ENCODE results near the gene BDKRB2. TPM values are rescaled to one million over a fixed set of nuclear protein-coding genes. Genes with fewer than 3 reads are reported as not detected.

The BDKRB2 gene
- total and polyA plus RNA-seq, 2 of the 8 experiments (the other 6 are each of a cell fraction or from before 2014, with no cell fraction given) = 0.13 to 0.21 TPM

DNA sequence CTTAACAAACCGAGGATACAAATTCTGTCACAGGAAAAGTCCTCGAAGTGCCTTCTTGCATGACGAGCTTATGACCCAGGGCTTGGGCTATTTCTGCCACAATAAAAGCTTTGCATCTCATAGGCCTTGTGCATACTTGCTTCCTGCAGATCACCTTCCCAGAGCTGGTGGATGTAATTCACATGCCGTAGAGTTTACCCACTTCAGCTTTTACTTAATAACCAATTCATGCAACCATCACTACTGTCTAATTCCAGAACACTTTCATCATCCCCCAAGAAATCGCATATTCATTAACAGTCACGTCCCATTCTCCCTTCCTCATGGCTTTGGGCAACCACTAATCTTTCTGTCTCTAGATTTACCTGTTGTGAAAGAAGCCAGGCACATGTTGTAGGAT, 42.4 kb downstream of the BDKRB2 start:
- H3K9me3 ChIP-seq (ENCODE audit: insufficient read depth in 2 of 2, low read depth in 1 of 2, low read length in 1 of 2) = peaks cover 1 to 10% of the 10 kb centered on the region in 2 experiments; a peak in 2 of 4 replicates
- H3K4me2 ChIP-seq (ENCODE audit: insufficient read depth in 1 of 2, low read depth in 2 of 2, low read length in 2 of 2) = no peak overlapping the region
- H3K23ac ChIP-seq (ENCODE audit: insufficient read length) = no peak overlapping the region
- no peak overlapping the region for H2AFZ ChIP-seq (ENCODE audit: low read length)
- FAIRE-seq (no peak), DNase-seq (ENCODE audit: low read depth in 1 of 2, low spot score in 2 of 2) (no peak)
- no peak overlapping the region for H3K4me3 ChIP-seq (ENCODE audit: extremely low read depth in 1 of 4, insufficient read depth in 2 of 4, low read depth in 3 of 4, low read length in 4 of 4)
- H4K20me1 ChIP-seq (replicated peaks in 1 of 2; ENCODE audit: control insufficient read depth in 1 of 2, insufficient read depth in 2 of 2, low read length in 2 of 2) = no peaks in the 10 kb centered on the region
- no peak overlapping the region for H3K9ac ChIP-seq (replicated peaks in 1 of 4; ENCODE audit: extremely low read depth in 1 of 4, low read depth in 3 of 4, low read length in 3 of 4)
- H3K56ac ChIP-seq (replicated peaks; ENCODE audit: insufficient read length, low read depth, low read length) = no peak overlapping the region
- CTCF ChIA-PET (ENCODE audit: partially characterized antibody) = interaction anchor here (1.6 to 2.5 kb wide), 2 partner anchors 28 to 146 kb away, joined by 5 to 10 read pairs; no protein-coding TSS in a partner anchor
- H3K27ac ChIP-seq (ENCODE audit: low read depth, low read length) = no peak overlapping the region
- no peak overlapping the region for H2BK5ac ChIP-seq (ENCODE audit: low read depth, low read length)
- H2BK15ac ChIP-seq (ENCODE audit: low read length) = no peak overlapping the region
- no peak overlapping the region for H3K14ac ChIP-seq (ENCODE audit: insufficient read length)
- H2BK120ac ChIP-seq (replicated peaks; ENCODE audit: low read depth, low read length) = no peak overlapping the region
- H2AK5ac ChIP-seq (ENCODE audit: low read depth, low read length) = no peak overlapping the region
- WGBS, 2 experiments (ENCODE audit: extremely low coverage in 1 of 2, insufficient coverage in 1 of 2, insufficient read length in 1 of 2, insufficient replicate concordance in 2 of 2, low coverage in 1 of 2, low lambda C conversion rate in 2 of 2, missing lambda C conversion rate in 1 of 2) = 91% methylated on average over 6 of the region's 6 CpGs; no CpG with 5 or more reads in 1 of the 2 experiments
- H4K91ac ChIP-seq (replicated peaks; ENCODE audit: insufficient read length, low read length) = no peak overlapping the region
- no peaks in the 10 kb centered on the region for H3K79me1 ChIP-seq (ENCODE audit: low read depth, low read length)
- no peaks in the 10 kb centered on the region for H3K27me3 ChIP-seq (replicated peaks in 1 of 4; ENCODE audit: control insufficient read depth in 3 of 4, extremely low read depth in 1 of 4, insufficient read depth in 3 of 4, low read length in 3 of 4)
- H4K5ac ChIP-seq (ENCODE audit: insufficient read length, low read depth, low read length) = no peak overlapping the region
- no peak overlapping the region for H4K8ac ChIP-seq (ENCODE audit: extremely low read depth, insufficient read depth, low read length)
- TF ChIP-seq HDAC6 (IDR thresholded peaks at IDR 0.05; ENCODE audit: low read depth, low read length) (no peak), POU5F1 (IDR thresholded peaks at IDR 0.05; ENCODE audit: low read depth, low read length) (no peak), SP4 (IDR thresholded peaks at IDR 0.05; ENCODE audit: low read length) (no peak), KDM1A (IDR thresholded peaks at IDR 0.05; ENCODE audit: borderline replicate concordance, low read length) (no peak), SP1 (IDR thresholded peaks at IDR 0.05; ENCODE audit: low read depth, low read length) (no peak), RAD21 (IDR thresholded peaks at IDR 0.05 in 1 of 2, conservative IDR thresholded peaks at IDR 0.05 in 1 of 2; ENCODE audit: low read depth in 2 of 2, low read length in 2 of 2) (no peak)
- no peaks in the 10 kb centered on the region for H3K79me2 ChIP-seq (ENCODE audit: control insufficient read depth in 1 of 2, insufficient read depth in 2 of 2, low read length in 2 of 2)
- no peak overlapping the region for H3K18ac ChIP-seq (ENCODE audit: extremely low read depth, low read length)
- H3K23me2 ChIP-seq (ENCODE audit: low read depth, low read length) = no peaks in the 10 kb centered on the region
- POLR2A ChIA-PET (ENCODE audit: partially characterized antibody) = interaction anchor here (0.5 kb wide), 1 partner anchor 880 kb away, joined by 3 read pairs; no protein-coding TSS in a partner anchor
- peaks cover 0 to 4% (median 2%) of the 10 kb centered on the region in 4 experiments; a peak in 2 of 7 replicates for H3K4me1 ChIP-seq (replicated peaks in 1 of 4; ENCODE audit: control insufficient read depth in 3 of 4, insufficient read depth in 4 of 4, low read length in 3 of 4)
- no peaks in the 10 kb centered on the region for H3K36me3 ChIP-seq (ENCODE audit: control insufficient read depth in 2 of 4, insufficient read depth in 4 of 4, low read length in 3 of 4)
- H3K4ac ChIP-seq (replicated peaks; ENCODE audit: insufficient read length, low read depth, low read length) = no peak overlapping the region
- H2BK20ac ChIP-seq (ENCODE audit: low read length) = no peak overlapping the region
- H2BK12ac ChIP-seq (ENCODE audit: low read depth, low read length) = no peak overlapping the region

Measured in H1 (cell line).